ENCODE data around the gene CBFA2T3.

CBFA2T3 gene

GRCh38 chr16:88913001-88913612, 63.9 kb downstream of the CBFA2T3 start:
- TF ChIP-seq POLR2A (IDR thresholded peaks at IDR 0.05; ENCODE audit: low read length): no peak
- no peak for TF ChIP-seq GATA1 (IDR thresholded peaks at IDR 0.05; ENCODE audit: low read depth, low read length)
- DNase-seq: no peak

- DNase-seq: no peak
- no peak for TF ChIP-seq POLR2A (IDR thresholded peaks at IDR 0.05; ENCODE audit: low read length)
- TF ChIP-seq GATA1 (IDR thresholded peaks at IDR 0.05; ENCODE audit: low read depth, low read length): no peak
Observed at GRCh38 chr16:88912556-88912955, 64.5 kb downstream of the CBFA2T3 start.

GRCh38 chr16:88911946-88912310, 65.1 kb downstream of the CBFA2T3 start:
- TF ChIP-seq GATA1 (IDR thresholded peaks at IDR 0.05; ENCODE audit: low read depth, low read length): no peak
- TF ChIP-seq POLR2A (IDR thresholded peaks at IDR 0.05; ENCODE audit: low read length): no peak
- DNase-seq: no peak

- no peak for DNase-seq
- TF ChIP-seq GATA1 (IDR thresholded peaks at IDR 0.05; ENCODE audit: low read depth, low read length): no peak
- no peak for TF ChIP-seq POLR2A (IDR thresholded peaks at IDR 0.05; ENCODE audit: low read length)
Observed at GRCh38 chr16:88911136-88911945, 65.7 kb downstream of the CBFA2T3 start.

GRCh38 chr16:88910284-88911135, 66.5 kb downstream of the CBFA2T3 start:
- no peak for DNase-seq
- TF ChIP-seq GATA1 (IDR thresholded peaks at IDR 0.05; ENCODE audit: low read depth, low read length) (no peak), POLR2A (IDR thresholded peaks at IDR 0.05; ENCODE audit: low read length) (no peak)

GRCh38 chr16:88909431-88910210, 67.4 kb downstream of the CBFA2T3 start:
- TF ChIP-seq GATA1 (IDR thresholded peaks at IDR 0.05; ENCODE audit: low read depth, low read length): no peak
- TF ChIP-seq POLR2A (IDR thresholded peaks at IDR 0.05; ENCODE audit: low read length): no peak
- DNase-seq: no peak

- no peak for DNase-seq
- no peak for TF ChIP-seq GATA1 (IDR thresholded peaks at IDR 0.05; ENCODE audit: low read depth, low read length)
- TF ChIP-seq POLR2A (IDR thresholded peaks at IDR 0.05; ENCODE audit: low read length): no peak
Observed at GRCh38 chr16:88908307-88908706, 68.7 kb downstream of the CBFA2T3 start.

GRCh38 chr16:88907768-88908167, 69.2 kb downstream of the CBFA2T3 start:
- no peak for DNase-seq
- TF ChIP-seq POLR2A (IDR thresholded peaks at IDR 0.05; ENCODE audit: low read length) (no peak), GATA1 (IDR thresholded peaks at IDR 0.05; ENCODE audit: low read depth, low read length) (no peak)

- no peak for TF ChIP-seq POLR2A (IDR thresholded peaks at IDR 0.05; ENCODE audit: low read length)
- no peak for TF ChIP-seq GATA1 (IDR thresholded peaks at IDR 0.05; ENCODE audit: low read depth, low read length)
- DNase-seq: no peak
Observed at GRCh38 chr16:88906535-88907105, 70.4 kb downstream of the CBFA2T3 start.

- no peak for DNase-seq
- TF ChIP-seq POLR2A (IDR thresholded peaks at IDR 0.05; ENCODE audit: low read length) (no peak), GATA1 (IDR thresholded peaks at IDR 0.05; ENCODE audit: low read depth, low read length) (no peak)
Observed at GRCh38 chr16:88906020-88906419, 71.0 kb downstream of the CBFA2T3 start.

GRCh38 chr16:88905563-88905962, 71.4 kb downstream of the CBFA2T3 start:
- TF ChIP-seq GATA1 (IDR thresholded peaks at IDR 0.05; ENCODE audit: low read depth, low read length) (no peak), POLR2A (IDR thresholded peaks at IDR 0.05; ENCODE audit: low read length) (no peak)
- peak; percentile 24 to 53 for DNase-seq

- TF ChIP-seq GATA1 (IDR thresholded peaks at IDR 0.05; ENCODE audit: low read depth, low read length): no peak
- no peak for TF ChIP-seq POLR2A (IDR thresholded peaks at IDR 0.05; ENCODE audit: low read length)
- DNase-seq: no peak
Observed at GRCh38 chr16:88904676-88905365, 72.2 kb downstream of the CBFA2T3 start.

- no peak for DNase-seq
- TF ChIP-seq POLR2A (IDR thresholded peaks at IDR 0.05; ENCODE audit: low read length) (no peak), GATA1 (IDR thresholded peaks at IDR 0.05; ENCODE audit: low read depth, low read length) (no peak)
Observed at GRCh38 chr16:88903267-88903666, 73.7 kb downstream of the CBFA2T3 start.

Data from erythroblast (primary cell).